ENCODE data around the gene SLIT1.

DNA sequence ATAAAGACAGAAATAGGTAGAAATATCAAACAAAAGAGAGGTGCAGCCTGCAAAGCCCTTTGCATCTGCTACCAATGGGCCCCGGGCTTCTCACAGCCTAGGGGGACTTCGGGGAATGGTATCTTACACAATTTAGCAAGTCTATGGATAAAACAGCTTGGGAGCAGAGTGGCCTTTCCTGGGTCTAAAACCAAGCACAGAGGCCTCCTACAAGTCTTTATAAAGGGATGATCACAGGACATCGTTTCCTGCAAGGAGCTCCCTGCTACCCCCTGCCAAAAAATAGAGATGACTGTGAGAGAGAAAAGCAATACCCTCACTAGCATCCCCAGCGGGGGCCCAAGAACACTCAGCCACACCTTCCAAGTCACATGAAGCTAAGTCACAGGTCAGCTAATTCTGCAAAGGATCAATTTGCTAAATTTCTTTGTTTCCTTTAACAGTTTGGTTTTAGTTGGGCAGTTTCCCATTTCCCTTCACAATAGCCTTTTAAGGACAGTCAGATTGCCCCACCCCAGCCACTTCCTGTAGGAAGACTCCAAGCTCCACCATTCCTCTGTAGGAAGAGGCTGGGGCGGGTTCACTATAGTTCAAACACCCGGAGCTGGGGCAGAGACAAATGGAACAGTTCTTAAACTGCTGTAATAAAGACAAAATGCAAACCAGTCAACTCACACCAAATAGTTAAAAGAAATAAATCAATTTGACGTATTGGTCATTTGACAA, 105.5 kb downstream of the SLIT1 start:
- TF ChIP-seq EZH2phosphoT487 (IDR thresholded peaks at IDR 0.05; ENCODE audit: insufficient read depth, low read depth) (no peak), EZH2 (IDR thresholded peaks at IDR 0.05; ENCODE audit: insufficient read depth, poor library complexity, severe bottlenecking) (no peak)

Measured in GM23248 (cell line).